ENCODE data around the gene TPT1. TPM values are rescaled to one million over a fixed set of nuclear protein-coding genes. Genes with fewer than 3 reads are reported as not detected.

TPT1 gene
- total RNA-seq, 4 donors from 2014 or later = 4,074 to 4,420 (median 4,249) TPM

DNA sequence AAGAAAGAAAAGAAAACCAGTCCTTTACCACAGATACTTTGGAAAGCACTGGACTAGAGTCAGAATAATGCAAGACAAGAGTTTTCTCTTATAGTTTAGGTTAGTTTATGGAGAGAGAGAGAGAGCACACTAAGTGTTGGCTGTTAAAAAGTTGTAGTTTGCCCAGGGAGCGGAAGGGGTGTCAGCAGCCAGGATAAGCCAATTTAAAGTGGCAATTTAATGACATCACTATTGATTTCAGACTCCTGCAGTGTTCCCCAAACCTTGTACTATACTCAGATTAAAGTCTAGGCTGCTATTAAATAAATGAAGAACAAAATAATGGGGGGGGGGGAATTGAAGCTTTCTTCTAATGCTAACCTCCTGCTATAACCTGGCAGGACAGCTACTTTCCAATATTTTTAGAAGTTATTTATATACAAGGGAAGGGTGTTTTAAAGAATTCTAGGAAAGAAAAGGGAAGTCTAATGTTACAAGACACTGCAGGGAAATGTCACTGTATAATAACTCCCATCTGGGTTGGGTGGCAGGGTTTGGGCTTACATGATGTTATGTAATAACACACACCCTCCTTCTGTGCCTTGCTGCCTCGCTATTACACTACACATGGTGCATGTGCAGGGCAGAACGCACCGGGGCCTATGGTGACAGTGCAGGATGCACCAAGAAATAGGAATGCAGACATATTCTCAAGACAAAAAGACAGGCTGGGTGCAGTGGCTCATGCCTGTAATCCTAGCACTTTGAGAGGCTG is 19.9 kb downstream of the TPT1 start:
- TF ChIP-seq, protein P1, sequence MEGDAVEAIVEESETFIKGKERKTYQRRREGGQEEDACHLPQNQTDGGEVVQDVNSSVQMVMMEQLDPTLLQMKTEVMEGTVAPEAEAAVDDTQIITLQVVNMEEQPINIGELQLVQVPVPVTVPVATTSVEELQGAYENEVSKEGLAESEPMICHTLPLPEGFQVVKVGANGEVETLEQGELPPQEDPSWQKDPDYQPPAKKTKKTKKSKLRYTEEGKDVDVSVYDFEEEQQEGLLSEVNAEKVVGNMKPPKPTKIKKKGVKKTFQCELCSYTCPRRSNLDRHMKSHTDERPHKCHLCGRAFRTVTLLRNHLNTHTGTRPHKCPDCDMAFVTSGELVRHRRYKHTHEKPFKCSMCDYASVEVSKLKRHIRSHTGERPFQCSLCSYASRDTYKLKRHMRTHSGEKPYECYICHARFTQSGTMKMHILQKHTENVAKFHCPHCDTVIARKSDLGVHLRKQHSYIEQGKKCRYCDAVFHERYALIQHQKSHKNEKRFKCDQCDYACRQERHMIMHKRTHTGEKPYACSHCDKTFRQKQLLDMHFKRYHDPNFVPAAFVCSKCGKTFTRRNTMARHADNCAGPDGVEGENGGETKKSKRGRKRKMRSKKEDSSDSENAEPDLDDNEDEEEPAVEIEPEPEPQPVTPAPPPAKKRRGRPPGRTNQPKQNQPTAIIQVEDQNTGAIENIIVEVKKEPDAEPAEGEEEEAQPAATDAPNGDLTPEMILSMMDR (IDR thresholded peaks at IDR 0.05; ENCODE audit: low read depth) = no peak

DNA sequence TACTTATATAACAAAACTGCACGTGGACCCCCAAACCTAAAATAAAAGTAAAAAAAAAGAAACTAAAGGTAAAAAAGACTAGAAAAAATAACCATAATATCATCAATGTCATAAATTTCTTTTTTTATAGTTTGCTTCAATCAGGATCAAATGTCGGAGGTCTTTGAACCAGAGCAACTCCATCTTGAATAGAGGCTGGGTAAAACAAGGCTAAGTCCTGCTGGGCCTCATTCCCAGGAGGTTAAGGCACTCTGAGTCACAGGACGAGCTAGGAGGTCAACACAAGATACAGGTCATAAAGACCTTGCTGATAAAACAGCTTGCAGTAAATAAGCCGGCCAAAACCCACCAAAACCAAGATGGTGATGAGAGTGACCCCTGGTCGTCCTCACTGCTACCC is 24.0 kb downstream of the TPT1 start:
- TF ChIP-seq, protein P1 (IDR thresholded peaks at IDR 0.05; ENCODE audit: low read depth) = no peak

DNA sequence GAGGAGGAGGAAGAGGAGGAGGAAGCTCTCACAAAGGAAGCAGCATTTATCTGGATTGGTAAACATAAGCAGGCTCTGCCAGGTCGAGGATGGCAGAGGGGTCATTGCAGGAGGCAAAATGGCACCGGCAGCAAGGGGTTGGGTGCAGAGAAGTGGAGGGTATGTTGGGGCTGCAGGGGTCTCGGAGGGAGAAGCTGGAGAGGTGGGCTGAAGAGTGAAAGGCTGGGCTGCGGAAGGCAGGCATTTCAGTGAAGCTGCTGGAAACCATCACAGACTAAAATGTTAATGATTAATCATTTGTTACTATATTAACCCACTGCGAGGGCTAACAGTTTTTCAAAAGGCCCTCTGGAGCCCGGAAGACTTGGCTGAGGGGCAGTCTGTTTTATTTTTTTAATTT is 24.6 kb downstream of the TPT1 start:
- TF ChIP-seq, protein P1 (IDR thresholded peaks at IDR 0.05; ENCODE audit: low read depth) = no peak

DNA sequence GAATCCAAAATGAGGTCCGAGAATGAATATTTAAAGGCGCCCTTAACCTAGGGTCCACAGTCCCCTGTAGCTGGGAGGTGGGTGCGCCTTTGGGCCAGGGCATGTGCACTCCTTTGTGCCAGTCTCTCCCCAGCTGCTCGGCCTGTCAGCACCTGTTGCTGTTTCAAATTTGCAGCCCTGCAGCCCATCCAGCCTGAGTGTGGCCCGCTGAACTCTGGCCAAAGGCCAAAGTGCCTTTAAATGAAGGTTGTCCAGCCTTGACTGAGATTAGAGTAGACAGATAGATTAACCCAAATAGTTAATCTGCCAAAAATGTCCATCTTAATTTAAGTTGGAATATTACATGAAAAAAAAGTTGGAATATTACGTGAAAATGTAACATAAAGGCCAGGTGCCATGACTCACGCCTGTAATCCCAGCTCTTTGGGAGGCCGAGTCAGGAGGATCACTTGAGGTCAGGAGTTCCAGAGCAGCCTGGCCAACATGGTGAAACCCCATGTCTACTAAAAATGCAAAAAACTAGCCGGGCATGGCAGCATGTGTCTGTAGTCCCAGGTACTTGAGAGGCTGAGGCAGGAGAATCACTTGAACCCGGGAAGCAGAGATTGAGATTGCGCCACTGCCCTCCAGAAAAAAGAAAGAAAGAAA is 25.3 kb downstream of the TPT1 start:
- TF ChIP-seq, protein P1 (IDR thresholded peaks at IDR 0.05; ENCODE audit: low read depth) = no peak

DNA sequence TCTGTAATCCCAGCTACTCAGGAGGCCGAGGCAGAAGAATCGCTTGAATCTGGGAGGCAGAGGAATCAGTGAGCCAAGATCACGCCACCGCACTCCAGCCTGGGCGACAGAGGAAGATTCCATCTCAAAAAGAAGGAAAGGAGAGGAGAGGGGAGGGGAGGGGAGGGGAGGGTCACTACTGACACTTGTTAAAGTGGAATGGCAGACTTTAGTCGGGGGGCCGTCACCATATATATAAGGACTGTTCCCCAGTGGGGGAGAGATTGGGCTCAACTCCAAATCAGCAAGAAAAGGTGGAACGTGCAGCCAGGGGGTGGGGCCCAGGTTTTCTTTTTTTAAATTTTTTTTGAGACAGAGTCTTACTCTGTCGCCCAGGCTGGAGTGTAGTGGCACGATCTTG is 26.2 kb downstream of the TPT1 start:
- TF ChIP-seq, protein P1 (IDR thresholded peaks at IDR 0.05; ENCODE audit: low read depth) = no peak

DNA sequence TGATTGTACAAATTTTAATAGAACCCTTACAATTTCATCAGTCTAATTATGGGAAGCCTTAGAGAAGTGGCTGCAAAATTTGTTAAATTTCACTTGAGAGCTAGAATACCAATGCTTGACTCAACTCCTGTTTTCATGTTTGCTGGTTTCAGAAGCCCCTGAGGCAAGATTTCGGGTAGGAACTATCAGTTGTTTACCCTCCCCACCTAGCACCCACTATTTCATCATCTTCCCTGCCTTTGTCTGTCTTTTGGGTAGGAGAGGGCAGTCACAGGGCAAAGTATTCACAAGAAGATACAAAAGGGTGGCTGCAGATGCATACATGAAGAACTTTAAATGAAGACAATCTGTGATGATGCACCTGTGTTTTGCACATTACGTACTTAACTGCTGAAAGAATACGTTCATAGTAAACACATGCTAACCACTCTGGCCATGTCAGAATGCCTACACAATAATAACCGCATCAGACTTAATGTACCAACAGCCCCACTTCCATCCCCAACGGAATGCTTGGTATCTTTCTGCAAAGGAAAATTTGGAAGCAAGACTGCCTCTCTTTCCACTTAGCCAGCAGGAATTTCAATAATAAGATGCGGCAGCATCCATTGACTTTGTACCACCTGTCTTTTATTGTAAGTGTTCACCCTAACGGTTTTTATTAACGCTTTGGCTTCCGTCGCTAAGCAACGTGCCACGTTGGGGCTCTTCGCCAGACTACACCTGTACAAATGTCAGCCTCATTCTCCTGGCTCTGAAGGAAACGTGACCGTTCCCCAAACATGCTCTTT is 30.4 kb downstream of the TPT1 start:
- TF ChIP-seq, protein P1 (IDR thresholded peaks at IDR 0.05; ENCODE audit: low read depth) = no peak

DNA sequence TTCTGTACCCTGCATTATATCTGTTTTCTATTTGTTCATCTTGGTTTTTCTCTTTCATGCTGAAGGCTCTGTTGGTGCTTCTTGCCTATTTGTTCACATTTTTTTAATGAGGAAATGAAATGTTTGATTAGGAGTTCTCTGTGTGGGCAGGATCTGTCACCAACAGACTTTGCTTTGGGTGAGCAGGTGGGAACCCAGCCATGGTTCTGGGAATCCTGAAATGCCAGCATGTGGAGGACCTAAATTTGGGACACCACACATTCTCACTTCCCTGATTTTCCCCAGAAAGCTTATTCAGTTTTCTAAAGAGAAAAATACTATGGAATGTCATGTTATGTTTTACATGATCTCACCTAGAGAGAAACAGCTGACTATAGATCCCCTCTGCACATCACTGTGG is 34.0 kb downstream of the TPT1 start:
- TF ChIP-seq, protein P1 (IDR thresholded peaks at IDR 0.05; ENCODE audit: low read depth) = no peak

Data from subcutaneous adipose tissue (tissue), 4 donors.